ENCODE measurements around the gene CASP4.
"Not testable (repeated sequence)": the region's sequence is repeated elsewhere in the genome, so short reads cannot be mapped to it uniquely, and the experiment has no call there.

CASP4 gene

DNA sequence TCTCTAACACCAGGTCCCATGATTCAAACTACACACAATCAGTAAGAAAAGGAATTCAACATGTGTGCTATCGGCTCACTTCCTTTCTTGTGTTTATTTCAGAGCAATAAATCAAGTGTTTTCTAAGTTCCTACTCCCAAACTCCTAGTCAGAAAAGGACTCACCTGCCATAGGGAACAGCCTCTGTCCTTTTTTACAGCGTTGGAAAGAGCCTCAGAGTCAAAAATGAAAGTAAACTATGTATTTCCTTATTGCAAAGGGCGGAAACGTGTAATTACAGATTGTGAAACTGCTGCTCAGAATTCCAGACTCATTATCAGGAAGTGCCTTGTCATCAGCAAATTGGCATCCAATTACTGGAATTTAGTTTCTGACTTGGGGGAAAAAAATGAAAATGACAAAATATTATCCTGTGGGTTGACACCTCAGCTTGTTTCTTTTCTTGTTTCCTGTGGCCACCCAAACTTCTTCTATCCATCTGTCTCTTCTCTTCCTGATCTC lies at the start of gene CASP4:
CASP4 (minus strand) TSS at position 220 of the 501 bp plus-strand sequence; CDS start at position 171, 49 bp downstream.
- DNase-seq (ENCODE audit: low read depth in 3 of 3, low spot score in 1 of 3) = no peak

DNA sequence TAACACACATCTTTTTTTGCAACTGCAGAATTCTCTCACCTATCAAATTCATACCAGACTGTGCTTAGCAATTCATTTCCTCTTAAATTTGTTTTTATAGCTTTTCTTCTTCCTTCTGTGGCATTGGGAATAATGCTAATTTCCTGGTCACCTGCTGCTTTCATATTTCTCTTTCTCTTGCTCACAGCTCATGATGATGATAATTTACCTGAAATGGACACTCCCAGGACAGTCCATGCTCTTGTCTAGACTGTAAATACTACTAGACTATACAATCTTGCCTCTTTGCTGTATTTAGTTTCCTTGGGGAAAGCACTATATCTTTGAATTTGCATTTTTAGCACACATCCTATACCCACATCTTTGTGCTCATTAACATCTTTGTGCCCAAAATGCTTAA lies 39.1 kb upstream of the CASP4 start:
- no peak for DNase-seq (ENCODE audit: low read depth in 3 of 3, low spot score in 1 of 3)

DNA sequence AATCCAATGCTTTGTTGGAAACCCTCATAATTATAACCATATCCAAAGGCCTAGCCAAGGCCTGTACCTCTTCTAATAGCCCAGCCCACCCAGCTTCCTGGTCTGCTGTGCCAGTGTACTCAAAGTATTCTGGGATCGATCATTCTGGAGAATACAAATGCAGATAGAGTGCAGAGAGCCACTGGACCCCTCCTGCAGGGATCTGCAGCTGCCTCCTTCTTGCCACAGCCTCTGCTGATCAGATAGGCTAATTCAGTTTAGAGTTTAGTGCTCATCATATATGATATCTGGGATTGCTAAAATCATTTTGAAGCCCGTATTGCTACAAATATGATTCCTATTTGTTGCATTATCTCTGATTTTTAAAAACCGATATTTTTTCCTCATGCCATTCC lies 37.1 kb upstream of the CASP4 start:
- no peak for DNase-seq (ENCODE audit: low read depth in 3 of 3, low spot score in 1 of 3)

DNA sequence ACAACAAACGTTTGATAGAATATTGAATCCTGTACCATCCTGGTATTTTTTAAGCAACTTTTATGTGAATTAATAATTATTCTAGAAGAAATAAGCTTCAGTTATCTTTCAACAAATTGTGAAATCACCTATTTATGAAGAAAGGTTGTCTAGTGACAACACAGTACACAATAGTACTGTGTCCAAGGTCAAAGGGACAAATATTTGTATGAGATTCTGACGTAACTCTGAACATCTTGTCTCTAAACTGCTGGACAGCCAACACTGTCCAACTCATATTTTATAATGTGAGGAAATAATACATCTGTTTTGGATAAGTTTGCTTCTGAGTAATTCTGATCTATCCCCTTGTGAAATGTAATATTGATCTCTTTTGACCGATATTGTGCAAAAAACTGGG lies 35.6 kb upstream of the CASP4 start:
- DNase-seq (ENCODE audit: low read depth in 3 of 3, low spot score in 1 of 3) = no peak

DNA sequence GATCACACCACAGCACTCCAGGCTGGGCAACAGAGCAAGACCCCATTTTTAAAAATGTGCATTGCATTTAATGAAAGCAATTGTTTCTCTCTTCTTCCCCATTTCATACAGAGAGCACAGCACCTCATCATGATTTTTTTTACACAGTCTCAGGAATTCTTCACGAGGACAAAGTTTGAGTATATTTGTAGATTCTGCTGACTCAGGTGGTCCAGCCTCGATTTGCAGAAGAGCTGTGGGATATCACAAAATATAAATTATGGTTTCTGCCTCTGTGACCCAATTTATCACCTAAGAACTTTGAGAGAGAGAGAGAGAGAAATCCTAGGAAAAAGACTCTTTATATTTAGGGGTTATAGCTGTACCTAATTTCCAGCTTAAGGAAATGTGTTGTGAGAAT lies 34.8 kb upstream of the CASP4 start:
- DNase-seq (ENCODE audit: low read depth in 3 of 3, low spot score in 1 of 3) = no peak

DNA sequence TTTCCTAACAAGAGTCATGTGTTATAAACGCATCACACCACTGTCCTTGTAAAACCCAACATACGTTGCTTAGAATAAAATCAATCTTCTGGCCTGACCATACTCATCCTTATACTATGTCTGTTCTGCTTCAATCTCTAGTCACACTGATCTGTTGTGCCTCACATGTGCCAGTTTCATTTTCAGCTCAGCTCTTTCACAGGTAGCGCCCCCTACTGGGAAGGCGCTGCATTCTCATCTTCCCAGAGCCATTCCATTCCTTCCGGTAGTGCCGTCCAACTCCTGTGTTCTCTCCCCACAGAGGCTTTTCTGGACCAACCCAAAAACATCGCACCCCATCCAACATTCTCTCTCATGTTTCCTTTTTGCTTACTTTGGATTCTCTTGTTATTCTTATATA lies 32.4 kb upstream of the CASP4 start:
- peak; percentile 6 to 35 (median 16) for DNase-seq (ENCODE audit: low read depth in 3 of 3, low spot score in 1 of 3)

DNA sequence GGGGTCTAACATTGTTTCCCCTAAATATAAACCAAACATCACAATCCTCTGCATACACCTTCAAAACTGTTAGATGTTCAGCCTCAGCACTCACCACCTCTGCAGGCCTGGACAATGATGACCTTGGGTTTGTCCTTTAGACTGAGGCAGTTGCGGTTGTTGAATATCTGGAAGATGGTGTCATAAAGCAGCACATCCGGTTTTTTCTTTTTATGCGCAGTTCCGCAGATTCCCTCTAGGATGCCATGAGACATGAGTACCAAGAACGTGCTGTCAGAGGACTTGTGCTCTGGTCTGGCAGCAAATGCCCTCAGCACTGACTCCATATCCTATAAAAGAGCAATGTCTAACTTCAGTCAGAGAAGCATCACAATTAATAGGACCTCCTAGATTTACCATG lies 31.8 kb upstream of the CASP4 start:
- no peak for DNase-seq (ENCODE audit: low read depth in 3 of 3, low spot score in 1 of 3)

DNA sequence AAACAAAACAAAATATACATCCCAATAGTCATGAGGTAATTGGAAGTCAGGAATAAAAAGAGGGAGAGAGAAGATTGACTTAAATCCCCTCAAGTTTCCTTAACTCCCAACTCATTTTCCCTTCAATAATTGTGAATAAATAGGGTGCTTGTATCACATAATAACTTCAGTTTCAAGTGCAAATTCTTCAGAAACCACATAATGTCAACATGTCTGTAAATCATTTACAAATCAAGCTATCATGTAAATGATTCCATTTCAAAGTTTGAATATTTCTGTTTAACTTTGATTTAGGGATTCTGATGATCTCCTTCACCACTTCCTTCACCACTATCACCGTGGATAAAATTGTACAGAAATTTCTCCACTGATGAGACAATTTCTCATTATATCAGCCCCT lies 31.3 kb upstream of the CASP4 start:
- no peak for DNase-seq (ENCODE audit: low read depth in 3 of 3, low spot score in 1 of 3)

DNA sequence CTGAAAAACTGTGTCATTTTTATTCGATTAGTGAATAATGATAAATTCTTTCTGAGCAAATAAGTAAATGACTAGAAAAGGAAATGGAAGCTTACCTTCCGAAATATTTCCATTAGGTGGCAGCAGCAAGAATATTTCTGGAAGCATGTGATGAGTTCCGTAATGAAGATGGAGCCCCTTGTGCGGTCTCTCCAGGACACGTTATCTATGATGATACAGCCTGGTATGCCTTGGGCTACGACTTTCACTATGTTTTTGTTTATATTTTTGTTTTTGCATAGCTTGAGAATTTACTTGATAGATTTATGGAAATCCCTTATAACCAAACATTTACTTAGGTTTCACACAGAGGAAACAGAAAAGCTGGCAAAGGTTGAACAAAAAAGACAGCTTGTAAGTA lies 28.9 kb upstream of the CASP4 start:
- DNase-seq (ENCODE audit: low read depth in 3 of 3, low spot score in 1 of 3) = no peak

DNA sequence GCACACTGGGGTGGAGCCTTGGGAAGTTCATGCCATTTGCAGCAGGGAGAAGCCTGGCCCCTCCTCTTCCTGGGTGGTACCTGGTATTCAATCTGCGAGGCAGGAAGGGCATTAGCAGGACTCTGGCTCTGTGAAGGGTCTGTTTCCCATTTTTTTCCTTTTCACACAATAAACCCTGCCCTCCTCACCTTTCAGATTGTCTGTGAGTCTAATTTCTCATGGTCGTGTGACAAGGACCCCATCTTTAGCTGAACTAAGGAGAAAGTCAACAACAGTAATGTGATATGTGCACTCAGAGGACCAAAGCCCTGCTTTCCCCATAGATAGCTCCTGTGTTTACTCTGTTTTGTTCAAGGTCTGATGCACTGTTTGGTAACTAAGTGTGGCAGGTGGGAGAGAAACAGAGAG lies 26.6 kb upstream of the CASP4 start:
- DNase-seq (ENCODE audit: low read depth in 3 of 3, low spot score in 1 of 3) = no peak

DNA sequence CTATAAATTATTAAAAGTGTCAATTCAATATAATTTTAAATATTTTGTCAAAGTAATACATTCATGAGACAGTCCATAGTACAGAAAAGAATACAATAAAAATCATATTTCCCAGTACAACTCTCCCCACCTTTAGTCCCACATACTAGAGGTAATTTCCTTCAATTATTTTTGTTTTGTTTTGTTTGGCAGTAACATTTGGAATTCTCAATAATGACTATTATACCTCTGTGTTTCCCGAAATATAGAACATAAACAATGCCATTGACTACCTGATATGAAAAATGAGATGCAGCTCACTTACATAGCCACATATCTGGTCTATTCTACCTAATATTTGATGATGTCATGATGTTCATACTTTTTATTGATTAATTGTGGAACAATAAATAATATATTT lies 24.4 kb upstream of the CASP4 start:
- DNase-seq (ENCODE audit: low read depth in 3 of 3, low spot score in 1 of 3) = no peak

DNA sequence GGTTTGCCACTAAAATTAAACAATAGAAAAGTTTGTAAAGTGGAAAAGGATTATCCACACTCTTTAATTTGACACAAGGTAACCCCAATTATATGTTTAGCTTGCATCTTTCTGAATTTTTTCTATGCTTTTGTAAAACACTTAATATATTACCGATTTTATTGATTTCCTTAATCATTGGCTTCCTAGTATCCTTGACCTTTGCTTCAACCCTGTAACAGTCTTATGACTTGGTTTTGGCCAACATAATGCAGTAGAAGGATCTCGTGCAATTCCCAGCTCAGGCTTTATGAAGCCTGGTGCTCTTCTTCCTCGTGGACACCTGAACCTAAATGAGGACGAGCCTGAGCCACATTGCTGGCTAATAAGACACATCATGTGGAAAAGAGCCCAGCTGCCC lies 23.6 kb upstream of the CASP4 start:
- no peak for DNase-seq (ENCODE audit: low read depth in 3 of 3, low spot score in 1 of 3)

DNA sequence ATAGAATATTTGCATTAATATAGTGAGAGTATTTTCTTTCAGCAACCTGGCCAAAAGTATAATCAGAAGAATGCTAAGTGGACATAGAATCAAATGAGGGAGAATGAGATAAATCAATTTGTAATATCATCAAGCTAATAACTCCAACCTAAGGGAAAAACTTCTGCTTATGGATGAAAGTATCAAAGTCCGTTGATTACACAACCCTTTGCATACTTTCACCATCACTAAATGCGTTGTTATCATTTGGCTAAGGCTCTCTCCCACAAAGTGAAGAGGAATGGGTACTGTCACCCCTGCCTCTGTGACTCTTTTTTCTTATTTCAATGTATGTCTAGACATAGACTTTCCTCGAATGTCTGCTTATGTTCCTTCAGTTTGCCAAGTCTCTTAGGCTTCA lies 16.4 kb upstream of the CASP4 start:
- no peak for DNase-seq (ENCODE audit: low read depth in 3 of 3, low spot score in 1 of 3)

DNA sequence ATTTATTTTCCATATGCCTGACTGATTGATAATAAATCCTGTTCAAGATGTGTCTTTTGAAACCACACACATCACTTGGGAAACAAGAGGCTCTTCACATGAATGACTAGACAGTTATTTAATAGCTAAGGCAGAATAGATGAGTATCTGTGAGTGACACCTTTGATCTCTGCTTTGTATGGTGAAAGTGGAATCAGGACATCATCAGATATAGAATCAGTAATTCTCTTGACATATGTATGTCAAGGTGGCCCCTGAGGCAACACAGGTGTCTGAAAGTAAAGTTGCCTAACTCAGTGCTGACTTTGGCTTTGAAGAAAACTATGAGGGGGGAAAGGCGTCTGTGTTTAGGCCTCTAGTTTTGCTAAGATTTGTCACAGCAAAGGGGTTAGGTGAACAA lies 11.5 kb upstream of the CASP4 start:
- no peak for DNase-seq (ENCODE audit: low read depth in 3 of 3, low spot score in 1 of 3)

DNA sequence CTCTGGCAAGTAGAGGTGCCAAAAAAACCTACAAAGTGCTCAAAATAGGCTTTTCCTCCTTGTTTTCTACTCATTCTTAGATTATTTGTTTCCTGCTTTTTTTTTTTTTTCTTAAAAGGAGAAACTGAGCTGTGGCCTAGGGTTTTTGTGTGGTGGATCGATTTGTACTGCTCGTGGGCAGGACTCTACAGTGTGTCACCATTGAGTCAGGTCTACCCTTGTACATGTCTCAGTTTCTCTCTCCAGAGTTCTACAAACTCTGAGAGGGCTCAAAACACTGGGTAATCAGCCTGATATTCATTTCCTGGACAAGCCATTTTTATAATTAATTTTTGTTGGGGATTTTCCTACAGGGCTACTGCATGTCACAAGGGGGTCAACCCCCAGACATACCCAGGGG lies 5.2 kb upstream of the CASP4 start:
- DNase-seq (ENCODE audit: low read depth in 3 of 3, low spot score in 1 of 3) = no peak

DNA sequence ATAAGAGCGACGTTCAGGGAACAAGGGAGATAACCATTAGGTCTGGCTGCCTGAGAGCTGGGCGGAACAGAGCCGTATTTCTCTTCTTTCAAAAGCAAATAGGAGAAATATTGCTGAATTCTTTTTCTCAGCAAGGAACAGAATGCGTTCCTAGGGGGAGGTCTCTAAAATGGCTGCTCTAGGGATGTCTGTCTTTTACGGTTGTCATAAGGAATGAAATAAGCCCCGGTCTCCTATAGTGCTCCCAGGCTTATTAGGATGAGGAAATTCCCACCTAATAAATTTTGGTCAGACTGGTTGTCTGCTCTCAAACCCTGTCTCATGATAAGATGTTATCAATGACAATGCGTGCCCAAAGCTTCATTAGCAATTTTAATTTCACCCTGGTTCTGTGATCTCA lies 4.5 kb upstream of the CASP4 start:
- DNase-seq (ENCODE audit: low read depth in 3 of 3, low spot score in 1 of 3) = not testable (repeated sequence)

DNA sequence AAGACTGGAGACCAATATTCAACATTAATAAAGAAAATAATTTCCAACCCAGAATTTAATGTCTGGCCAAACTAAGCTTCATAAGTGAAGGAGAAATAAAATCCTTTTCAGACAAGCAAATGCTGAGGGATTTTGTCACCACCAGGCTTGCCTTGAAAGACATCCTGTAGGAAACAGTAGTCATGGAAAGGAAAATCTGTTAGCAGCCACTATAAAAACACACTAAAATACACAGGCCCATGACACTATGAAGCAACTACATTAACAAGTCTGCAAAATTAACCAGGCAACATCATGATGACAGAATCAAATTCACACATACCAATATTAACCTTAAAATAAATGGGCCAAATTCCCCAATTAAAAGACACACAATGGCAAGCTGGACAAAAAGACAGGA lies 2.4 kb upstream of the CASP4 start:
- no peak for DNase-seq (ENCODE audit: low read depth in 3 of 3, low spot score in 1 of 3)

DNA sequence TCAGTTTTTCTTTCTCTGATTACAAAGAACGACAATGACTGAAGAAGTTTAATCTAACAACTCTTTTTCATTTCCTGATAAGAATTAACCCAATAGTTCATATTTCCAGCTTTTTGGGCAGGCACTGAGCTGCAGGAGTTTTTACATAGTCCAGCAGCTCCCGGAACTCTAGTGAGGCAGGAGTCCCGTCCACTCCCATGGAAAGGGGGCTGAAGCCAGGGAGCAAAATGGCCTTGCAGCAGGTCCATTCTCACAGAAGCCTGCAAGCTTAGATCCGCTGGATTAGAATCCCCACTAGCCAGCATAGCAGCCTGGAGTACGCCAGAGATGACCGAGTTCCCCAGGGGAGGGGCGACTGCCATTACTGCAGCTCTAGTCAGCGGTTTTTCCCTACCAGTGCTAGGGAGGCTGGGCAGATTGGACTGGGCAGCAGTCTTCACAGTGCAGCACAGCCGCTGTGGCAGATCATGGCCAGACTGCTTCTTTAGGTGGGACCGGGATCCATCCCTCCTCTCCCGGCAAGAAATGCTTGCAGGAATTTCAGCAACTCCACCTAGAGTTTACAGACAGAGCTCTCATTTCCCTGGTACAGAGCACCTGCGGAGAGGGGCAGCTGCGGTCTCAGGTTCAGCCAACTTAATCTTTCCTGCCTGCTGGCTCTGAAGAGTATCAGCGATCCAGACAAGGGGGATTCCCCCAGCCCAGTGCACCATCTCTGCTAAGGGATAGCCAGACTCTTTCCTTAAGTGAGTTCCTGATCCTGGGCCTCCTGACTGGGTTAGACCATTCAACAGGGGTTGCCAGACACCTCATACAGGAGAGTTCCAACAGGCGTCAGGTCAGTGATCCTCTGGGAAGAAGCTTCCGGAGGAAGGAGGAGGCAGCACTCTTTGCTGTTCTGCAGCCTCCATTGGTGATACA lies 742 bp upstream of the CASP4 start:
- no peak for DNase-seq (ENCODE audit: low read depth in 3 of 3, low spot score in 1 of 3)

DNA sequence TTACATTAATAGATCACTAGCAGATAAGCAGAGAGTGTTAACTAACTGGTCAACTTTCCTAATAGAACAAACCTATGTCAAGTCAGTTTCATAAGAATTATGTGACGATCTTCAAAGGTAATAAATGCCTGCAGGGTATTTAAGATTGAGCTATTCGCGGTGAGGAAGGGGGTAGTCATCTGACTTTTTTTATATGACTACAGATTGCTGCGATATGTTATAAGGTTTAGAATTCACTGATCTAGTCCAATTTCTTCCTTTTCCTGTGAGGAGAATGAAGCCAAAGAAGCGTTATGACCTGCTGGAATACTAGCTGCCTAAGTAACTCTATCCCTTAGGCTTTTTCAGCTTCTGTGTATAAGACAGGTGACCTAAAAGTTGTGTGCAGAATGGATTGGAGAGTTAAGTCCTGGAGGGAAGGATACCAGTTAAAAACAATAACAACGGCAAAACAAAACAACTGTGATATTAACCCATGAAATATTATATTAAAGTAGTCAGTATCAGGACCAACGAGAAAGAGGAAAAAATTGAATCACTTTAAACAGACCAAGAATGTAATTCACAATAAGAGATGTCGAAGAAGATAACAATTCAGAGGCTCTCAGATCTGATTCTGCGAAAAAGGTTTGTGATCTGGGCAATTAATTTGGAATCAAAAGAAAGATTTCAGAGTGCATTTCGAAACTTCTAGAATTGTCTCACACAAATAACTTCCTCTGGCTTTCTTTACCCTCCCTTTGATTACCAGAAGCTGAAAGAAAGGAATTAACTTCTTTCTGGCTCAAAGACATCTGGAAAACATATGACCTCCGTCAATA lies 630 bp downstream of the CASP4 start:
- no peak for DNase-seq (ENCODE audit: low read depth in 3 of 3, low spot score in 1 of 3)

DNA sequence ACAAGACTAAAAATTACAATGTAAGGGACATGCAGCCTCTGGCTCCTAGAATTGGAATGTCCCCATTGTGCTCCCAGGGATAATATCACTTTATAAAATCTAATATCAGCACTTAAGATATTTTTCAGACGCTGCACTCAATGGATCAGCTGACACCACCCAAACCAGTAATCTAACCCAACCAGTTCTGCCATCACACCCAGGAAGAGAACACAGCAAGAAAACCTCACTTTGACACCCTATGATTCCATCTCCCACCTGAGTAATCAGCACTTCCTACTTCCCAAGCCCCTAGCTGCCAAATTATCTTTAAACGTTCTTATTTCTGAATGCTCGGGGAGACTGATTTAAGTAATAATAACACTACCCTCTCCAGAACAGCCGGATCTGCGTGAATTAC lies 2.6 kb downstream of the CASP4 start:
- no peak for DNase-seq (ENCODE audit: low read depth in 3 of 3, low spot score in 1 of 3)

DNA sequence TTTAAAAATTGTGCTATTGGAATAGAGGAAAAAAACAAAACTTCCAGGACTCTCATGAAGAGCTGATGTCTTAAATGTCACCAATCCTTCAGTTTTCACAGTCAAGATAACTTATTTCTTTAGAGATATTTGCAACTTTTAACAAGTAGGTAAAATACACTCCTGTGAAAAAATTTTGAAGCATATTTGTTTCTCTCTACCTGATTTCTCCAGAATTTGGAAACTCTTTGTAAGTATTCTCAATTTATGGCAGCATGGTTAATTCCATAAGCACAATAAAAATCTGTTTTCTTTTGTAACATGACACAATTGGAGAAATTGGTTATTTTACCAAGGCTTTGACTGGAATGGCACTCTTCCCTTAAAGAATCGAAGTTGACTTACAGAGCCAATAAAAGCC lies 4.1 kb downstream of the CASP4 start:
- no peak for DNase-seq (ENCODE audit: low read depth in 3 of 3, low spot score in 1 of 3)

DNA sequence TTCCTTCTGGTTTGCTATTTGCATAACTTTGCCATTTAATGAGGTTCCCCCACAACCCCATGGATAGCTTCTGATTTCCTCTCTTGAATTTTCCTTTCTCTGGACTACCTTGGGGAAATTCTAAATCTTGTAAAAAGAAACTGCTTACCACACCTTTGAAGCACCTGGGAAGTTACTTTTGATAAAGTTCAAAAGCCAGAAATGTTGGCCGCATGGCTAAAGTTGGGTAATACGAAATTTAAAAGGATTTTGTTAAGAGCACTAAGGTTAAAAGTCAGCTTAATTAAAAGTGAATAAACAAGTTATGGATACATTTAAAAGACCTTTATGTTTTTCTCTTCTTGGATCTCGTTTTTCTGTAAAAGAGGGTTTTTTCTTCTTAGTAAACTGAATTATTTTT lies 5.5 kb downstream of the CASP4 start:
- no peak for DNase-seq (ENCODE audit: low read depth in 3 of 3, low spot score in 1 of 3)

All from stimulated activated CD4-positive, alpha-beta T cell treated with anti-CD3 and anti-CD28 coated beads, TNF-alpha, amount 100 ng/mL, for 1 hour (primary cell).